Brain microvascular endothelial cell (primary cell): ENCODE measurements around the gene TUBB4B.

Experiments
- DNase-seq: peaks from one replicate; pipeline ENCODE4 v3.0.0-alpha.2; 2020
- H3K27ac ChIP-seq: fragments of 250-450 bp; sonication (Bioruptor Pico); 2 replicates; pipeline ENCODE4 v1.5.1; 2020; ENCODE audit warnings: mild to moderate bottlenecking, moderate library complexity
- H3K27me3 ChIP-seq: fragments of 250-450 bp; sonication (Bioruptor Pico); replicated peaks from 2 replicates; pipeline ENCODE4 v1.5.1; 2020; ENCODE audit warnings: mild to moderate bottlenecking
- H3K36me3 ChIP-seq: fragments of 250-450 bp; sonication (Bioruptor Pico); replicated peaks from 2 replicates; pipeline ENCODE4 v1.5.1; 2020; ENCODE audit warnings: mild to moderate bottlenecking
- H3K4me3 ChIP-seq: 2 replicates; pipeline ENCODE4 v1.5.1; 2011; ENCODE audit warnings: low read depth, mild to moderate bottlenecking, control low read depth, low read length, moderate library complexity
- CTCF ChIP-seq: IDR thresholded peaks from 2 replicates; pipeline ENCODE4 v1.5.1; 2011; ENCODE audit warnings: low read depth, mild to moderate bottlenecking, moderate library complexity, low read length, control low read depth, inconsistent platforms; ENCODE audit errors: missing control alignments
- in situ Hi-C: cut with HindIII; loops from 2 replicates; pipeline ENCODE4 v1.10.0; 2017; ENCODE audit warnings: low sequenced_read_pairs, low pct_ligation_motif_present

Gene TUBB4B

GRCh38 chr9:137214620-137215019, 26.5 kb upstream of the TUBB4B start:
- TF ChIP-seq CTCF, result no peak
- no peaks in the 10 kb centered on the region for H3K27me3 ChIP-seq
- H3K36me3 ChIP-seq, result peaks cover 2% of the 10 kb centered on the region
- in situ Hi-C loops, result no loop called here
- no peak for DNase-seq
- no peak overlapping the region for H3K4me3 ChIP-seq
- no peak overlapping the region for H3K27ac ChIP-seq

GRCh38 chr9:137215196-137215986, 25.7 kb upstream of the TUBB4B start:
- no peak overlapping the region for H3K27ac ChIP-seq
- in situ Hi-C loops, result no loop called here
- TF ChIP-seq CTCF, result no peak
- DNase-seq, result no peak
- peaks cover 2% of the 10 kb centered on the region for H3K36me3 ChIP-seq
- H3K27me3 ChIP-seq, result no peaks in the 10 kb centered on the region
- no peak overlapping the region for H3K4me3 ChIP-seq

GRCh38 chr9:137216188-137216965, 24.7 kb upstream of the TUBB4B start:
- no peak overlapping the region for H3K27ac ChIP-seq
- no peak for DNase-seq
- H3K36me3 ChIP-seq, result peaks cover 2% of the 10 kb centered on the region
- H3K4me3 ChIP-seq, result no peak overlapping the region
- in situ Hi-C loops, result no loop called here
- TF ChIP-seq CTCF, result no peak
- H3K27me3 ChIP-seq, result no peaks in the 10 kb centered on the region

- Histone ChIP-seq H3K4me3 (no peak overlapping the region), H3K27ac (no peak overlapping the region)
These were observed 23.5 kb upstream of the TUBB4B start for GRCh38 chr9:137217276-137218211.

More at GRCh38 chr9:137217276-137218211, 23.5 kb upstream of the TUBB4B start:
- peaks cover 2% of the 10 kb centered on the region for H3K36me3 ChIP-seq
- no peak for DNase-seq
- no peak for TF ChIP-seq CTCF
- H3K27me3 ChIP-seq, result no peaks in the 10 kb centered on the region
- in situ Hi-C loops, result no loop called here
